WTC11 (cell line): ENCODE results near the gene LIN9. TPM values are rescaled to one million over a fixed set of nuclear protein-coding genes. Genes with fewer than 3 reads are reported as not detected.

ENCODE experiments used
- ATAC-seq: fragments of 200-7000 bp; cut with Tn5 transposase; 2 replicates; pipeline ENCODE4 v1.10.0; 2021; ENCODE audit warnings: mild to moderate bottlenecking, moderate library complexity
- CTCF ChIA-PET: fragments of 300-600 bp; sonication (Branson Sonifier 250); formaldehyde crosslinking; loops from one replicate; lab custom pipeline; 2021; ENCODE audit warnings: antibody characterized with exemption; lab: Charles Lee
- POLR2A ChIA-PET: fragments of 350-600 bp; sonication (Branson Sonifier 250); formaldehyde crosslinking; loops from one replicate; lab custom pipeline; 2021; ENCODE audit warnings: antibody characterized with exemption; lab: Charles Lee
- DNase-seq: peaks from one replicate; pipeline ENCODE4 v3.0.0; 2021; ENCODE audit warnings: low spot score
- H3K27ac Mint-ChIP-seq: 2 replicates; pipeline ENCODE4 v1.8.0; 2021; ENCODE audit warnings: mixed read lengths
- H3K27me3 Mint-ChIP-seq: 2 replicates; pipeline ENCODE4 v1.8.0; 2021; ENCODE audit warnings: low read depth, mild to moderate bottlenecking, moderate library complexity, mixed read lengths
- H3K36me3 Mint-ChIP-seq: 2 replicates; pipeline ENCODE4 v1.8.0; 2021; ENCODE audit warnings: mixed read lengths
- H3K4me1 Mint-ChIP-seq: 2 replicates; pipeline ENCODE4 v1.8.0; 2022; ENCODE audit warnings: mixed read lengths
- H3K4me3 Mint-ChIP-seq: 2 replicates; pipeline ENCODE4 v1.8.0; 2021; ENCODE audit warnings: mild to moderate bottlenecking, moderate library complexity, mixed read lengths
- H3K9me3 Mint-ChIP-seq: 2 replicates; pipeline ENCODE4 v1.8.0; 2021; ENCODE audit warnings: mixed read lengths
- CBFB ChIP-seq: sonication (generic); formaldehyde crosslinking; IDR thresholded peaks from 2 replicates; pipeline ENCODE4 v1.8.1; 2022; ENCODE audit warnings: mild to moderate bottlenecking, low read depth, missing genetic modification reagents
- CREB1 ChIP-seq: sonication (generic); formaldehyde crosslinking; IDR thresholded peaks from 2 replicates; pipeline ENCODE4 v1.8.0; 2023; ENCODE audit warnings: mild to moderate bottlenecking, missing genetic modification reagents
- EMX1 ChIP-seq: fragments of 250-450 bp; sonication (Bioruptor Pico); IDR thresholded peaks from 2 replicates; pipeline ENCODE4 v1.8.0; 2021; ENCODE audit warnings: mild to moderate bottlenecking
- FOXP4 ChIP-seq: sonication (generic); formaldehyde crosslinking; IDR thresholded peaks from 2 replicates; pipeline ENCODE4 v1.8.0; 2022; ENCODE audit warnings: mild to moderate bottlenecking, missing genetic modification reagents
- HMGA2 ChIP-seq: fragments of 250-450 bp; sonication (Bioruptor Pico); IDR thresholded peaks from 2 replicates; pipeline ENCODE4 v1.4.0; 2021; ENCODE audit warnings: mild to moderate bottlenecking, moderate library complexity
- IRF2 ChIP-seq: sonication (generic); formaldehyde crosslinking; IDR thresholded peaks from 2 replicates; pipeline ENCODE4 v1.8.0; 2022; ENCODE audit warnings: low read depth, missing genetic modification reagents, borderline replicate concordance
- MXD4 ChIP-seq: fragments of 250-450 bp; sonication (Bioruptor Pico); IDR thresholded peaks from 2 replicates; pipeline ENCODE4 v1.8.0; 2021; ENCODE audit warnings: mild to moderate bottlenecking, moderate library complexity, borderline replicate concordance
- NR1H2 ChIP-seq: sonication (generic); formaldehyde crosslinking; IDR thresholded peaks from 2 replicates; pipeline ENCODE4 v1.9.0; 2021; ENCODE audit warnings: mild to moderate bottlenecking, moderate library complexity, missing genetic modification reagents
- RELA ChIP-seq: sonication (generic); formaldehyde crosslinking; IDR thresholded peaks from 2 replicates; pipeline ENCODE4 v1.8.1; 2022; ENCODE audit warnings: missing genetic modification reagents, mild to moderate bottlenecking, borderline replicate concordance
- TCF7 ChIP-seq: sonication (generic); formaldehyde crosslinking; IDR thresholded peaks from 2 replicates; pipeline ENCODE4 v1.8.0; 2022; ENCODE audit warnings: mild to moderate bottlenecking, low read depth, missing genetic modification reagents, moderate library complexity
- TEAD4 ChIP-seq: sonication (generic); formaldehyde crosslinking; IDR thresholded peaks from 2 replicates; pipeline ENCODE4 v1.8.0; 2022; ENCODE audit warnings: mild to moderate bottlenecking, missing genetic modification reagents
- ZNF281 ChIP-seq: sonication (generic); formaldehyde crosslinking; IDR thresholded peaks from 2 replicates; pipeline ENCODE4 v1.8.0; 2023; ENCODE audit warnings: mild to moderate bottlenecking, missing genetic modification reagents
- ZNF416 ChIP-seq: fragments of 250-450 bp; sonication (Bioruptor Pico); IDR thresholded peaks from 2 replicates; pipeline ENCODE4 v1.9.0; 2021; ENCODE audit warnings: mild to moderate bottlenecking, inconsistent platforms
- total RNA-seq: library from RNA; stranded (reverse); gene quantifications from 3 replicates; pipeline ENCODE4 v1.2.3, GENCODE V29; 2021
- TF ChIP-seq, protein P1 (sequence below): sonication (generic); formaldehyde crosslinking; IDR thresholded peaks from 2 replicates; pipeline ENCODE4 v1.8.0; 2023; ENCODE audit warnings: missing genetic modification reagents, mild to moderate bottlenecking, borderline replicate concordance
- TF ChIP-seq, protein P2 (sequence below): sonication (generic); formaldehyde crosslinking; IDR thresholded peaks from 2 replicates; pipeline ENCODE4 v1.8.1; 2023; ENCODE audit warnings: mild to moderate bottlenecking, missing genetic modification reagents
- TF ChIP-seq, protein P3 (sequence below): sonication (generic); formaldehyde crosslinking; IDR thresholded peaks from 2 replicates; pipeline ENCODE4 v1.8.1; 2022; ENCODE audit warnings: low read depth, mild to moderate bottlenecking, moderate library complexity, missing genetic modification reagents, borderline replicate concordance
- TF ChIP-seq, protein P4 (sequence below): sonication (generic); formaldehyde crosslinking; IDR thresholded peaks from 2 replicates; pipeline ENCODE4 v1.8.1; 2022; ENCODE audit warnings: mild to moderate bottlenecking, missing genetic modification reagents, moderate library complexity, borderline replicate concordance
- TF ChIP-seq, protein P5 (sequence below): sonication (generic); formaldehyde crosslinking; conservative IDR thresholded peaks from 2 replicates; pipeline ENCODE4 v1.8.1; 2023; ENCODE audit warnings: mild to moderate bottlenecking, low read depth, missing genetic modification reagents, moderate library complexity

The LIN9 gene
- total RNA-seq, 1 experiment from 2014 or later = 15.7 TPM

GRCh38 chr1:226215239-226215638 is 93.7 kb downstream of the LIN9 start (continued):
- no peak for TF ChIP-seq MXD4 (CRISPR knock-in tag)

DNA sequence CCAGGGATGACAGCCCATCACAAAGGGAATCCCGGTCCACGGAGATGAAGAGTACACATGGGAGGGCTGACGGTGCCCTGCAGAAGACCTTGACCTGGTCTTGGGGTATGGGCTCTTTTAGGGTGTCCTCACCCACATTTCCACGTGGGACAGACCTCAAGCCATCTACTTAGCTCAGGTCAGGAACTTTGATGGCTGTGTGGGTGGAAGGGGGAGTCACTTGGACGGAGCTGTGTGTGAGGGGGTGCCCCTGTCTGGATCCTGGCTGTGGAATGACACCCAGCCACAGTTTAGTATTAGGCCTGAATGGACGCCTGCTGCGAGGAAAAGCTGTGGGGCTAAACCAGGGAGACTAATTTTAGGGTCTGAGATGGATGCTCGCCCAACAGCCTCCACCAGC is 96.4 kb downstream of the LIN9 start:
- DNase-seq (no peak), ATAC-seq (no peak)
- peaks cover 4% of the 10 kb centered on the region for H3K27me3 Mint-ChIP-seq
- H3K9me3 Mint-ChIP-seq = no peaks in the 10 kb centered on the region
- peaks cover 65% of the 10 kb centered on the region for H3K4me1 Mint-ChIP-seq
- CTCF ChIA-PET = interaction anchor here (0.9 to 4.0 kb wide), 3 partner anchors 15 to 89 kb away, joined by 4 to 17 read pairs (median 5); no protein-coding TSS in a partner anchor
- no peak overlapping the region for H3K27ac Mint-ChIP-seq
- TF ChIP-seq HMGA2 (CRISPR knock-in tag) = no peak
- TF ChIP-seq, protein P1, sequence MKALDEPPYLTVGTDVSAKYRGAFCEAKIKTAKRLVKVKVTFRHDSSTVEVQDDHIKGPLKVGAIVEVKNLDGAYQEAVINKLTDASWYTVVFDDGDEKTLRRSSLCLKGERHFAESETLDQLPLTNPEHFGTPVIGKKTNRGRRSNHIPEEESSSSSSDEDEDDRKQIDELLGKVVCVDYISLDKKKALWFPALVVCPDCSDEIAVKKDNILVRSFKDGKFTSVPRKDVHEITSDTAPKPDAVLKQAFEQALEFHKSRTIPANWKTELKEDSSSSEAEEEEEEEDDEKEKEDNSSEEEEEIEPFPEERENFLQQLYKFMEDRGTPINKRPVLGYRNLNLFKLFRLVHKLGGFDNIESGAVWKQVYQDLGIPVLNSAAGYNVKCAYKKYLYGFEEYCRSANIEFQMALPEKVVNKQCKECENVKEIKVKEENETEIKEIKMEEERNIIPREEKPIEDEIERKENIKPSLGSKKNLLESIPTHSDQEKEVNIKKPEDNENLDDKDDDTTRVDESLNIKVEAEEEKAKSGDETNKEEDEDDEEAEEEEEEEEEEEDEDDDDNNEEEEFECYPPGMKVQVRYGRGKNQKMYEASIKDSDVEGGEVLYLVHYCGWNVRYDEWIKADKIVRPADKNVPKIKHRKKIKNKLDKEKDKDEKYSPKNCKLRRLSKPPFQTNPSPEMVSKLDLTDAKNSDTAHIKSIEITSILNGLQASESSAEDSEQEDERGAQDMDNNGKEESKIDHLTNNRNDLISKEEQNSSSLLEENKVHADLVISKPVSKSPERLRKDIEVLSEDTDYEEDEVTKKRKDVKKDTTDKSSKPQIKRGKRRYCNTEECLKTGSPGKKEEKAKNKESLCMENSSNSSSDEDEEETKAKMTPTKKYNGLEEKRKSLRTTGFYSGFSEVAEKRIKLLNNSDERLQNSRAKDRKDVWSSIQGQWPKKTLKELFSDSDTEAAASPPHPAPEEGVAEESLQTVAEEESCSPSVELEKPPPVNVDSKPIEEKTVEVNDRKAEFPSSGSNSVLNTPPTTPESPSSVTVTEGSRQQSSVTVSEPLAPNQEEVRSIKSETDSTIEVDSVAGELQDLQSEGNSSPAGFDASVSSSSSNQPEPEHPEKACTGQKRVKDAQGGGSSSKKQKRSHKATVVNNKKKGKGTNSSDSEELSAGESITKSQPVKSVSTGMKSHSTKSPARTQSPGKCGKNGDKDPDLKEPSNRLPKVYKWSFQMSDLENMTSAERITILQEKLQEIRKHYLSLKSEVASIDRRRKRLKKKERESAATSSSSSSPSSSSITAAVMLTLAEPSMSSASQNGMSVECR (CRISPR knock-in tag) = no peak
- TF ChIP-seq, protein P2, sequence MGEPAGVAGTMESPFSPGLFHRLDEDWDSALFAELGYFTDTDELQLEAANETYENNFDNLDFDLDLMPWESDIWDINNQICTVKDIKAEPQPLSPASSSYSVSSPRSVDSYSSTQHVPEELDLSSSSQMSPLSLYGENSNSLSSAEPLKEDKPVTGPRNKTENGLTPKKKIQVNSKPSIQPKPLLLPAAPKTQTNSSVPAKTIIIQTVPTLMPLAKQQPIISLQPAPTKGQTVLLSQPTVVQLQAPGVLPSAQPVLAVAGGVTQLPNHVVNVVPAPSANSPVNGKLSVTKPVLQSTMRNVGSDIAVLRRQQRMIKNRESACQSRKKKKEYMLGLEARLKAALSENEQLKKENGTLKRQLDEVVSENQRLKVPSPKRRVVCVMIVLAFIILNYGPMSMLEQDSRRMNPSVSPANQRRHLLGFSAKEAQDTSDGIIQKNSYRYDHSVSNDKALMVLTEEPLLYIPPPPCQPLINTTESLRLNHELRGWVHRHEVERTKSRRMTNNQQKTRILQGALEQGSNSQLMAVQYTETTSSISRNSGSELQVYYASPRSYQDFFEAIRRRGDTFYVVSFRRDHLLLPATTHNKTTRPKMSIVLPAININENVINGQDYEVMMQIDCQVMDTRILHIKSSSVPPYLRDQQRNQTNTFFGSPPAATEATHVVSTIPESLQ (CRISPR knock-in tag) = no peak
- TF ChIP-seq TCF7 = no peak
- TF ChIP-seq CREB1 (CRISPR knock-in tag) = no peak
- TF ChIP-seq, protein P3, sequence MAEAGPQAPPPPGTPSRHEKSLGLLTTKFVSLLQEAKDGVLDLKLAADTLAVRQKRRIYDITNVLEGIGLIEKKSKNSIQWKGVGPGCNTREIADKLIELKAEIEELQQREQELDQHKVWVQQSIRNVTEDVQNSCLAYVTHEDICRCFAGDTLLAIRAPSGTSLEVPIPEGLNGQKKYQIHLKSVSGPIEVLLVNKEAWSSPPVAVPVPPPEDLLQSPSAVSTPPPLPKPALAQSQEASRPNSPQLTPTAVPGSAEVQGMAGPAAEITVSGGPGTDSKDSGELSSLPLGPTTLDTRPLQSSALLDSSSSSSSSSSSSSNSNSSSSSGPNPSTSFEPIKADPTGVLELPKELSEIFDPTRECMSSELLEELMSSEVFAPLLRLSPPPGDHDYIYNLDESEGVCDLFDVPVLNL (CRISPR knock-in tag) = no peak
- no peak for TF ChIP-seq CBFB (CRISPR knock-in tag)
- TF ChIP-seq ZNF281 = no peak
- TF ChIP-seq ZNF416 (CRISPR knock-in tag) = no peak
- TF ChIP-seq RELA (CRISPR knock-in tag) = no peak
- no peak for TF ChIP-seq IRF2 (CRISPR knock-in tag)
- TF ChIP-seq, protein P4, sequence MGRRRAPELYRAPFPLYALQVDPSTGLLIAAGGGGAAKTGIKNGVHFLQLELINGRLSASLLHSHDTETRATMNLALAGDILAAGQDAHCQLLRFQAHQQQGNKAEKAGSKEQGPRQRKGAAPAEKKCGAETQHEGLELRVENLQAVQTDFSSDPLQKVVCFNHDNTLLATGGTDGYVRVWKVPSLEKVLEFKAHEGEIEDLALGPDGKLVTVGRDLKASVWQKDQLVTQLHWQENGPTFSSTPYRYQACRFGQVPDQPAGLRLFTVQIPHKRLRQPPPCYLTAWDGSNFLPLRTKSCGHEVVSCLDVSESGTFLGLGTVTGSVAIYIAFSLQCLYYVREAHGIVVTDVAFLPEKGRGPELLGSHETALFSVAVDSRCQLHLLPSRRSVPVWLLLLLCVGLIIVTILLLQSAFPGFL = no peak
- no peak for TF ChIP-seq TEAD4 (CRISPR knock-in tag)
- TF ChIP-seq EMX1 (CRISPR knock-in tag) = no peak
- TF ChIP-seq, protein P5, sequence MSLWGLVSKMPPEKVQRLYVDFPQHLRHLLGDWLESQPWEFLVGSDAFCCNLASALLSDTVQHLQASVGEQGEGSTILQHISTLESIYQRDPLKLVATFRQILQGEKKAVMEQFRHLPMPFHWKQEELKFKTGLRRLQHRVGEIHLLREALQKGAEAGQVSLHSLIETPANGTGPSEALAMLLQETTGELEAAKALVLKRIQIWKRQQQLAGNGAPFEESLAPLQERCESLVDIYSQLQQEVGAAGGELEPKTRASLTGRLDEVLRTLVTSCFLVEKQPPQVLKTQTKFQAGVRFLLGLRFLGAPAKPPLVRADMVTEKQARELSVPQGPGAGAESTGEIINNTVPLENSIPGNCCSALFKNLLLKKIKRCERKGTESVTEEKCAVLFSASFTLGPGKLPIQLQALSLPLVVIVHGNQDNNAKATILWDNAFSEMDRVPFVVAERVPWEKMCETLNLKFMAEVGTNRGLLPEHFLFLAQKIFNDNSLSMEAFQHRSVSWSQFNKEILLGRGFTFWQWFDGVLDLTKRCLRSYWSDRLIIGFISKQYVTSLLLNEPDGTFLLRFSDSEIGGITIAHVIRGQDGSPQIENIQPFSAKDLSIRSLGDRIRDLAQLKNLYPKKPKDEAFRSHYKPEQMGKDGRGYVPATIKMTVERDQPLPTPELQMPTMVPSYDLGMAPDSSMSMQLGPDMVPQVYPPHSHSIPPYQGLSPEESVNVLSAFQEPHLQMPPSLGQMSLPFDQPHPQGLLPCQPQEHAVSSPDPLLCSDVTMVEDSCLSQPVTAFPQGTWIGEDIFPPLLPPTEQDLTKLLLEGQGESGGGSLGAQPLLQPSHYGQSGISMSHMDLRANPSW = no peak
- no peak for TF ChIP-seq NR1H2
- TF ChIP-seq FOXP4 (CRISPR knock-in tag) = no peak
- POLR2A ChIA-PET = no interaction called here
- H3K4me3 Mint-ChIP-seq = no peak overlapping the region
- no peaks in the 10 kb centered on the region for H3K36me3 Mint-ChIP-seq
